GM10266 (cell line): ENCODE results near the gene PHLPP1.

Experiments
- DNase-seq: peaks from one replicate; pipeline ENCODE4 v3.0.0; 2012; ENCODE audit errors: extremely low spot score
- TF ChIP-seq, protein P1 (sequence below): IDR thresholded peaks from 2 replicates; pipeline ENCODE4 v1.5.1; 2012; ENCODE audit warnings: mild to moderate bottlenecking, low read depth; ENCODE audit not compliant: control insufficient read depth, insufficient read depth; ENCODE audit errors: missing control alignments

PHLPP1 gene

DNA sequence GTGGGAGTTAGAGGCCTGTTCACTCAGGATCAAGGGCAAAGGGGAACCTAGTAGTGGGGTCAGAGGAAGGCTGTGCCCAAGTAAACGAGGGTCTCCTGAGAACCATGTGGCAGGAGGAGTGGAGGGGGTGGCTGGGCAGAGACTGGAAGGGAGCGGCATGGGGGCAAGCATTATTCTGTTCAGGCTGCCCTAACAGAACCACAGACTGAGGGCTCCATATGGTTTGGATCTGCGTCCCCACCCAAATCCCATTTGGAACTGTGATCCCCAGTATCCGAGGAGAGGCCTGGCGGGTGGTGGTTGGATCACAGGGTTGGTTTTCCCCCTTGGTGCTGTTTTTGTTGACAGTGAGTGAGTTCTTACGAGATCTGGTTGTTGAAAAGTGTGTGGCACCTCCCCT is 287.0 kb downstream of the PHLPP1 start:
- no peak for DNase-seq
- TF ChIP-seq, protein P1, sequence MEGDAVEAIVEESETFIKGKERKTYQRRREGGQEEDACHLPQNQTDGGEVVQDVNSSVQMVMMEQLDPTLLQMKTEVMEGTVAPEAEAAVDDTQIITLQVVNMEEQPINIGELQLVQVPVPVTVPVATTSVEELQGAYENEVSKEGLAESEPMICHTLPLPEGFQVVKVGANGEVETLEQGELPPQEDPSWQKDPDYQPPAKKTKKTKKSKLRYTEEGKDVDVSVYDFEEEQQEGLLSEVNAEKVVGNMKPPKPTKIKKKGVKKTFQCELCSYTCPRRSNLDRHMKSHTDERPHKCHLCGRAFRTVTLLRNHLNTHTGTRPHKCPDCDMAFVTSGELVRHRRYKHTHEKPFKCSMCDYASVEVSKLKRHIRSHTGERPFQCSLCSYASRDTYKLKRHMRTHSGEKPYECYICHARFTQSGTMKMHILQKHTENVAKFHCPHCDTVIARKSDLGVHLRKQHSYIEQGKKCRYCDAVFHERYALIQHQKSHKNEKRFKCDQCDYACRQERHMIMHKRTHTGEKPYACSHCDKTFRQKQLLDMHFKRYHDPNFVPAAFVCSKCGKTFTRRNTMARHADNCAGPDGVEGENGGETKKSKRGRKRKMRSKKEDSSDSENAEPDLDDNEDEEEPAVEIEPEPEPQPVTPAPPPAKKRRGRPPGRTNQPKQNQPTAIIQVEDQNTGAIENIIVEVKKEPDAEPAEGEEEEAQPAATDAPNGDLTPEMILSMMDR: no peak

- TF ChIP-seq, protein P1: no peak
- DNase-seq: no peak
These were observed 287.6 kb downstream of the PHLPP1 start for GRCh38 chr18:63002803-63003445.

GRCh38 chr18:63003899-63004298 is 288.6 kb downstream of the PHLPP1 start:
- no peak for DNase-seq
- TF ChIP-seq, protein P1: no peak

- DNase-seq: no peak
- TF ChIP-seq, protein P1: no peak
These were observed 289.2 kb downstream of the PHLPP1 start for GRCh38 chr18:63004466-63005089.

GRCh38 chr18:63005306-63005705 is 290.0 kb downstream of the PHLPP1 start:
- no peak for DNase-seq
- TF ChIP-seq, protein P1: no peak

DNA sequence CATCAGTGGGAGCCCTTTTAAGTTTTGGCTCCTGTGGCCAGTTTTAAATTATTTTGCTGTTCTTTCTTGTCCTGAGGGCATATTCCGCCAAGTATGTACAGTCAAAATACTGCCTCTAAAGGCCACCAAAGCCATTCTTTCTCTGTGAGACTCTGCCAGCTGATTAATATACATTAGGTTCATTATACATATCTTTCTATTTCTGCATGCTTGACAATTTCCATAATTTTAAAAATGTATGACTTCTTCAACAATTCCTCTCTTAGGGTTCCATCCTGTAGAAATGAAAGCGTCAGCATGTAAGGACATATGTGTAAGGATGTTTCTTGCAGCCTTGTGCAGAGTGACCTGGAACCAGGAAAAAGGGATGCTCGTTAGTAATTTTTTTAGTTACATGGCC is 291.9 kb downstream of the PHLPP1 start:
- TF ChIP-seq, protein P1: no peak
- DNase-seq: no peak

DNA sequence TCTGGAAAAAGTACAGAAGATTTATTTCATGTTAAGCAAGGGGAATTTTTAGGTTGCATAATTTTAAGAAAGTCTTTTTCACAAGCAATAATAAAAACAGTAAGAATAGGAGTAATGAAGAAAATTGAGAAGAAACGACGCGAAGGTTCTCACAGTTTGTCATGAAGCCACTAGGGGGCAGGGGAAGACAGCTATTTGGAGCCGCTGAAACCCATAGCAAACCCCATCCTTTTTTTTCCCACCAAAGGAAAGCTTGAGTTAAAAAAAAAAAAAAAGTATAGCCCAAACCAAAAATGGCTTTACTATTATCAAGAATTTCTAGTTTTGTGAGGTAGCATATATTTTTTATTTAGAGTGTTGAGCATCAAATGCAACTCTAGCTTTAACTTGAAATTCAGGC is 300.9 kb downstream of the PHLPP1 start:
- peak; percentile 75 for DNase-seq
- TF ChIP-seq, protein P1: peak; percentile 74
